Measurements from ENCODE around the gene BTG1.

BTG1 gene

GRCh38 chr12:92132288-92132687 lies 13.4 kb downstream of the BTG1 start:
- DNase-seq = no peak

GRCh38 chr12:92130999-92131398 lies 14.6 kb downstream of the BTG1 start:
- no peak for DNase-seq

GRCh38 chr12:92129609-92130008 lies 16.0 kb downstream of the BTG1 start:
- no peak for DNase-seq

DNA sequence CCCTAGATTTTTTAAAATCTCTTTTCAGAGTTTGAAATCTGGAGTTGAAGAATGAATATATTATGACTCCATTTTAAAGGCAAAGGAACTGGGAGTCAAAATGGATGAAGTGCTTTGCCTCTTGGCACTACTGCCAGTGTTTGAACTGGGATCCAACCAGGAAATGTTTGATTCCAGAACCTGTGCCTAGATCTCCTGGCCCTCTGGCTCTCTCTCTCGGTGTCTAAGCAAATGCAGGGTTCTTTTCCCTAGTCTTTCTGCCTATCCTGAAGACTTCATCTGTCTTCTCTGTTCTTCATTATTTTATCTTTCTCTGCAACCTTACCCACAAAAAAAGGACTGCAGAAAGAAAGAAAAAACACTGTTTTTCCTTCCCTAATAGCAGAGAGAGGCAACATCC lies 17.0 kb downstream of the BTG1 start:
- DNase-seq = no peak

DNA sequence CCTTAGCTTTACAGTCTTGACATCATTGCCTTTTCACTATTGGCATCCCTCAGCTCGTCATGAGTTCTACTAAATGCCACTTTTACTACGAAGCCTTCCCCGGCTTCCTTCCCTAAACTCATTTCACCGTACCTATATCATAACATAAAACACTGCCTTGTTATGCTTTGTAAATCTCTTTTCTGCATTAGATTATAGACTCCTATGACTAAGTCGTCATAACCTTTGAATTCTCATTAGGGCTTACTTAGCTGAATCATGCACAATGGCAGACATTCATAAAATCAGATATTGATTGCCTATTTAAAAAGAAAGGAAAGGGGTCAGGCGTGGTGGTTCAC lies 21.0 kb downstream of the BTG1 start:
- DNase-seq = no peak

- DNase-seq = peak; percentile 54
Measured at GRCh38 chr12:92123780-92124688, 21.6 kb downstream of the BTG1 start.

- DNase-seq = no peak
Measured at GRCh38 chr12:92122941-92123779, 22.5 kb downstream of the BTG1 start.

GRCh38 chr12:92121826-92122225 lies 23.8 kb downstream of the BTG1 start:
- no peak for DNase-seq

DNA sequence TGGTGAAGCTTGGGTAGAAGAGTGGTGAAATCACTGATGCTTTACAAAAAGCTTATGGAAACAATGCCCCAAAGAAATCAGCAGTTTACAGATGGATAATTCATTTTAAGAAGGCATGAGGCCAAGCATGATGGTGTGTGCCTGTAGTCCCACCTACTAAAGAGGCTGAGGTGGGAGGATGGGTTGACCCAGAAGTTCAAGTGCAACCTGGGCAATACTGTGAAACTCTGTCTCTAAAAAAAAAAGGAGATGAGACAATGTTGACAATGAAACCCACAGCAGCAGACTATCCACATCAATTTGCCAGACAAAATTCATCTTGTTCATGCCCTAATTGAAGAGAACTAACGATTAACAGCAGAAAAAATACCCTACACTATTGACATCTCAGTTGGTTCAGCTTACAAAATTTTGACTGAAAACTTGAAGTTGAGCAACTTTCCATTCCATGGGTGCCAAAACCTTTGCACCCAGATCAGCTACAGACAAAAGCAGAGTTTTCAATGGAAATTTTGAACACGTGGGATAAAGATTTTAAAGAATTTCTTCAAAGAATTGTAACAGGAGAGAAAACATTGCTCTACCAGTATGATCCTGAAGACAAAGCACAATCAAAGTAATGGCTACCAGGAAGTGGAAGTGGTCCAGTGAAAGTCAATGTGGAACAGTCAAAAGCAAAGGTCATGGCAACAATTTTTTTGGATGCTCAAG lies 26.7 kb downstream of the BTG1 start:
- DNase-seq = no peak

DNA sequence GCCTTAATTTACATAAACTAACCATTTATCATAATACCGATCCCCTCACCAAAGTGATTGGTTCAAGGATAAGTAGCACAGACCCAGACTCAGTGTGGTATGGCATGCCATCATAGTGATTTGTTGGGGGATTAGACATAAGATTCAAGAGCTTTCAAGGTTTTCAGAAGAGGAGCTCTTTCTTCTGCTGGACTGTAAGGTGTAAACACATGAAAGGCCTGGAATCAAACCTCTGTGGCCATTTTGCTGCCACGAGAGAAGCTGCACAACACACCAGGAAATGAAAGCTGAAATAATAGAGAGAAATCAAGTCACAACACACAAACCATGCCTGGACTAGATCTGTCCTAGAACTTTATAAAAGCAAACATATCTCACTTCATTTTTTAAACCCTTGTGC lies 30.8 kb downstream of the BTG1 start:
- DNase-seq = no peak

GRCh38 chr12:92111256-92111655 lies 34.4 kb downstream of the BTG1 start:
- no peak for DNase-seq

GRCh38 chr12:92110083-92110640 lies 35.5 kb downstream of the BTG1 start:
- DNase-seq = no peak

DNA sequence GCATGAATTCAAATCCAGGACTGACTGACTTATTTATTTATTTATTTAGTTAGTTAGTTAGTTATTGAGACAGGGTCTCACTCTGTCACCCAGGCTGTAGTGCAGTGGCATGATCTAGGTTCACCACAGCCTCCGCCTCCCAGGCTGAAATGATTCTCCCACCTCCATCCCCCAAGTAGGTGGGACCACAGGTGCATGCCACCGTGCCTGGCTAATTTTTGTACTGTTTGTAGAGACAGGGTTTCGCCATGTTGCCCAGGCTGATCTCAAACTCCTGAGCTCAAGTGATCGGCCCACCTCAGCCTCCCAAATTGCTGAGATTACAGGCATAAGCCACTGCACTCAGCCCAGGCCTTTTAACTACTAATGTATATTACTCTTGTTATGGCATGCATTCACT lies 36.0 kb downstream of the BTG1 start:
- no peak for DNase-seq

DNA sequence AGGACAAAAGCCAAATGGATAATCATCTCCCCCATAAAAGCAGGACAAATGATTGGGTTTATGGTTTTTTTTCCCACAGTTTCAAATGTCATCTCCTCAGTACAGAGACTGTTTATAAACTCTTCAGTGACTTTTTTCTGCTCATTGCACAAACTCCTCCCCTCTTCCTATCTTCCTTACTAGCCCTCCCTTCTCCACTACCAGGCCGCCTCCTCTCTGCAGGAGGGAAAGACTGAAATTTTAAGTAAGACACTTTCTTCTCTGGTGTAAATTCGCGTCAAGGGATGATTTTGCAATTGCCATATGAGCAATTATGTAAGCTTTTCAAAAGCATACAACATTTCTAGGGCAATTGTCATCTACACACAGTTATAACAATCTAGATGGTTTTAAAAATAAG lies 37.0 kb downstream of the BTG1 start:
- peak; percentile 8 to 30 for DNase-seq

GRCh38 chr12:92107621-92108131 lies 38.0 kb downstream of the BTG1 start:
- DNase-seq = no peak

- no peak for DNase-seq
Measured at GRCh38 chr12:92107094-92107493, 38.6 kb downstream of the BTG1 start.

- peak; percentile 42 to 51 for DNase-seq
Measured at GRCh38 chr12:92105676-92106075, 40.0 kb downstream of the BTG1 start.

- no peak for DNase-seq
Measured at GRCh38 chr12:92105110-92105509, 40.5 kb downstream of the BTG1 start.

GRCh38 chr12:92102606-92103005 lies 43.0 kb downstream of the BTG1 start:
- no peak for DNase-seq

- no peak for DNase-seq
Measured at GRCh38 chr12:92098594-92099380, 46.9 kb downstream of the BTG1 start.

DNA sequence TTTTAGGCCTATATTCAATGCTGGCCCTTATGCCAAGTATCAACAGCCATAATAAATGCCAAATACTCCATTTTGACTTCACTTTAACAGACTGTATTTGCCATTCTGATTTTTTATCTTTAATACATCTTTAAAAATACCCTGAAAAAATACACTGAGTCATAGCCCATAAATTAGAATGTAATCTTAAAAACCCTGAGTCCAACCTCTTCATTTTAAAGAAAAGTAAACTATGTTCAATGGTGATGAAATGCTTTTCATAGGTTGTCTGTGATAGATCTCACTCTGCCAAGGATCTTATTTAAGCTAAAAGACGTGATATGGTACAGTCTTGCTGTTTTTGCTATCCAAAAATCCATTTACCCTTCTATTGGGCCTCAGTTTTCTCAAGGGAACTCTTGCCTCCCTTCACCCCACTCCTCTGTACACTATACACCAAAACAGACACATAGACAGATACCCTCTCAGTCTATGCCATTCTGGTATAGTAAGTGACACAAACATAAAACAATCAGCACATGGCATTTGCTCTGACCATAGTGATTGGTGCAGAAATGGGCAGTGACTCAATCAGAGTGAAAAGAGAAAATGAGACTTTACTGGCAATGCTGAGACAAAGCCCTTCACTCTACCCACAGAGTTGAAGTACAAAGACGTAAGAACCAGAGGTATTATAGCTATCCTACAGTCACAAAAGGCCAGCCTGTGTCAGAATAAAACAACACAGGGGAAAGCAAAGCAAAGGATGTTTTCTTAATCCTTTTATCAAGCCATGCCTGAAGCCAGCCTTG lies 49.1 kb downstream of the BTG1 start:
- no peak for DNase-seq

Measured in Kasumi-1 (cell line).